Mesendoderm (in vitro differentiated cells): ENCODE results near the gene SNX14.
"Not testable (repeated sequence)": the region's sequence is repeated elsewhere in the genome, so short reads cannot be mapped to it uniquely, and the experiment has no call there.

ENCODE experiments used
- DNase-seq: peaks from one replicate; pipeline ENCODE4 v3.0.0; 2013
- H2AK5ac ChIP-seq: 2 replicates; pipeline ENCODE4 v1.6.1; 2013; ENCODE audit warnings: low read length, inconsistent platforms
- H2BK120ac ChIP-seq: 2 replicates; pipeline ENCODE4 v1.6.1; 2013; ENCODE audit warnings: low read depth, mild to moderate bottlenecking, low read length, moderate library complexity, mixed read lengths
- H2BK15ac ChIP-seq: replicated peaks from 2 replicates; pipeline ENCODE4 v1.6.1; 2013; ENCODE audit warnings: low read depth, mild to moderate bottlenecking, moderate library complexity
- H2BK5ac ChIP-seq: 2 replicates; pipeline ENCODE4 v1.6.1; 2013; ENCODE audit warnings: low read length, inconsistent platforms
- H3K18ac ChIP-seq: 2 replicates; pipeline ENCODE4 v1.6.1; 2013; ENCODE audit warnings: mild to moderate bottlenecking, low read length, mixed read lengths
- H3K23ac ChIP-seq: one replicate; pipeline ENCODE4 v1.6.1; 2013; ENCODE audit warnings: low read length
- H3K27ac ChIP-seq: 2 replicates; pipeline ENCODE4 v1.5.1; 2013; ENCODE audit warnings: low read depth, mild to moderate bottlenecking, inconsistent platforms, low read length, moderate library complexity
- H3K27me3 ChIP-seq: 2 replicates; pipeline ENCODE4 v1.6.1; 2013; ENCODE audit warnings: low read length, control low read depth, mild to moderate bottlenecking, inconsistent platforms; ENCODE audit not compliant: insufficient read depth, poor library complexity
- H3K36me3 ChIP-seq: 2 replicates; pipeline ENCODE4 v1.6.1; 2013; ENCODE audit warnings: low read length, inconsistent platforms; ENCODE audit not compliant: control insufficient read depth, insufficient read depth
- H3K4ac ChIP-seq: one replicate; pipeline ENCODE4 v1.6.1; 2013; ENCODE audit warnings: low read depth, mild to moderate bottlenecking, low read length, moderate library complexity
- H3K4me1 ChIP-seq: 2 replicates; pipeline ENCODE4 v1.6.1; 2013; ENCODE audit warnings: low read depth, low read length, inconsistent platforms; ENCODE audit not compliant: control insufficient read depth
- H3K4me2 ChIP-seq: 2 replicates; pipeline ENCODE4 v1.6.1; 2013; ENCODE audit warnings: low read length
- H3K4me3 ChIP-seq: 2 replicates; pipeline ENCODE4 v1.5.1; 2013; ENCODE audit warnings: mild to moderate bottlenecking, low read length
- H3K56ac ChIP-seq: one replicate; pipeline ENCODE4 v1.6.1; 2013; ENCODE audit warnings: low read length
- H3K79me1 ChIP-seq: 2 replicates; pipeline ENCODE4 v1.6.1; 2013; ENCODE audit warnings: low read length, inconsistent platforms
- H3K79me2 ChIP-seq: 2 replicates; pipeline ENCODE4 v1.6.1; 2013; ENCODE audit warnings: mild to moderate bottlenecking, low read length; ENCODE audit not compliant: control insufficient read depth, insufficient read depth
- H3K9ac ChIP-seq: 2 replicates; pipeline ENCODE4 v1.6.1; 2013; ENCODE audit warnings: low read length, inconsistent platforms
- H4K5ac ChIP-seq: one replicate; pipeline ENCODE4 v1.6.1; 2013; ENCODE audit warnings: low read length
- H4K8ac ChIP-seq: one replicate; pipeline ENCODE4 v1.6.1; 2013; ENCODE audit warnings: low read depth, mild to moderate bottlenecking, control low read depth, low read length, moderate library complexity
- WGBS: extraction: QIAGEN DNeasy Blood & Tissue Kit; methylation state at CpG from one replicate; pipeline ENCODE4 v1.1.7; 2013; ENCODE audit warnings: low lambda C conversion rate, missing lambda C conversion rate; ENCODE audit not compliant: insufficient coverage; ENCODE audit errors: extremely low coverage; 5-methylcytosine and 5-hydroxymethylcytosine counted together

SNX14 gene

GRCh38 chr6:85551264-85551663 lies 42.4 kb downstream of the SNX14 start:
- no CpG with 5 or more reads among the region's 1 CpG for WGBS
- no peak overlapping the region for H3K27ac ChIP-seq

DNA sequence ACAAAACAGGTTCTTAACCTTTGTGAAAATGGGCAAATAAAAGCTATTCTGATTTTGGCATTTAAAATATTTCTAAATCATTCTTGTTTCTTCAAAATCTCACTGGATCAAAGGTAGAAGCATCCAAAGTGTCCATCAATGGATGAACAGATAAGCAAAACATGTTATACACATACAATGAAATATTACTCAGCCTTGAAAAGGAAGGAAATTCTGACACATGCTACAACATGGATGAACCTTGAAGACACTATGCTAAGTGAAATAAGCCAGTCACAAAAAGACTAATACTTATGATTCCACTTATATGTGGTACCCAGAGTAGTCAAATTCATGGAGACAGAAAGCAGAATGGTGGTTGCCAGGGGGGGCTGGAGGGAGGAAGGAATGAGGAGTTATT lies 45.9 kb downstream of the SNX14 start:
- Histone ChIP-seq H3K36me3 (no peaks in the 10 kb centered on the region), H2AK5ac (no peak overlapping the region), H3K4me2 (no peak overlapping the region), H3K4ac (no peak overlapping the region), H3K27me3 (no peaks in the 10 kb centered on the region), H3K56ac (no peak overlapping the region), H3K79me1 (no peaks in the 10 kb centered on the region), H3K4me3 (no peak overlapping the region), H3K23ac (no peak overlapping the region), H2BK15ac (no peak overlapping the region), H3K27ac (no peak overlapping the region), H3K4me1 (no peaks in the 10 kb centered on the region), H4K8ac (no peak overlapping the region), H4K5ac (no peak overlapping the region), H2BK120ac (no peak overlapping the region), H3K9ac (no peak overlapping the region), H2BK5ac (no peak overlapping the region), H3K18ac (no peak overlapping the region), H3K79me2 (no peaks in the 10 kb centered on the region)
- no peak for DNase-seq

More at GRCh38 chr6:85551264-85551663, 42.4 kb downstream of the SNX14 start:
- H3K36me3 ChIP-seq = no peaks in the 10 kb centered on the region
- H3K4ac ChIP-seq = no peak overlapping the region
- H3K4me2 ChIP-seq = no peak overlapping the region
- H2AK5ac ChIP-seq = no peak overlapping the region
- no peaks in the 10 kb centered on the region for H3K27me3 ChIP-seq
- no peaks in the 10 kb centered on the region for H3K79me2 ChIP-seq
- H2BK15ac ChIP-seq = no peak overlapping the region
- H3K79me1 ChIP-seq = no peaks in the 10 kb centered on the region
- no peak overlapping the region for H4K5ac ChIP-seq
- H3K56ac ChIP-seq = no peak overlapping the region
- no peak overlapping the region for H3K4me3 ChIP-seq
- no peak overlapping the region for H3K23ac ChIP-seq
- H3K18ac ChIP-seq = no peak overlapping the region
- DNase-seq = peak; percentile 52
- H4K8ac ChIP-seq = no peak overlapping the region
- H3K9ac ChIP-seq = no peak overlapping the region
- no peak overlapping the region for H2BK5ac ChIP-seq
- no peaks in the 10 kb centered on the region for H3K4me1 ChIP-seq
- H2BK120ac ChIP-seq = no peak overlapping the region

- H3K36me3 ChIP-seq = no peaks in the 10 kb centered on the region
- no peak overlapping the region for H3K27ac ChIP-seq
- no peak overlapping the region for H3K4ac ChIP-seq
- H3K79me2 ChIP-seq = no peaks in the 10 kb centered on the region
- no peaks in the 10 kb centered on the region for H3K79me1 ChIP-seq
- no peak for DNase-seq
- H2BK15ac ChIP-seq = no peak overlapping the region
- no peak overlapping the region for H3K9ac ChIP-seq
- H2BK120ac ChIP-seq = no peak overlapping the region
- H4K8ac ChIP-seq = no peak overlapping the region
- WGBS = no CpG with 5 or more reads among the region's 1 CpG
- H2BK5ac ChIP-seq = no peak overlapping the region
- no peak overlapping the region for H3K18ac ChIP-seq
- no peak overlapping the region for H3K4me2 ChIP-seq
- no peak overlapping the region for H3K56ac ChIP-seq
- no peak overlapping the region for H3K23ac ChIP-seq
- H3K27me3 ChIP-seq = no peaks in the 10 kb centered on the region
- H3K4me3 ChIP-seq = no peak overlapping the region
- H4K5ac ChIP-seq = no peak overlapping the region
- no peaks in the 10 kb centered on the region for H3K4me1 ChIP-seq
- H2AK5ac ChIP-seq = no peak overlapping the region
These were observed 48.9 kb downstream of the SNX14 start for GRCh38 chr6:85544776-85545175.

DNA sequence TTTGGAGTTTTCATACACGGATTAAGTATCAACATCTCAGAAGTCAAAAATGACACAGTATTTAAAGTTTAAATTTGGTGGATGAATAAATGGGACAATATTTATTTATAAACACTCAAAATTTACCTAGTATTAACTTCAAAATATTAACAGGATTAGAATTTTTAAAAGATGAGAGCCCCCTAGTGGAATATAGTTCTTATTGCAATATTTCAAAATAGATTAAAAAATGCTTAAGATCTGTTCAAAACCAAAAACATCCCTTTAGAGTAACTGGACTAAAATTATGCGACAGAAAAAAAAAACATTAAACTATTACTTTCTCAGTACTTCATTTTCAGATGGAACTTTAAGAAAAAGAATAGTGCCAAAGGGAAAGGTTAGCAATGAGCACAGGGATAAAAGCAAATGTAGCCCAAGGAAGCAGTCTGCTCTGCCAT lies 56.6 kb downstream of the SNX14 start:
- no peak overlapping the region for H3K23ac ChIP-seq
- no peak overlapping the region for H3K18ac ChIP-seq
- H3K4me2 ChIP-seq = no peak overlapping the region
- H2BK120ac ChIP-seq = no peak overlapping the region
- no peaks in the 10 kb centered on the region for H3K79me1 ChIP-seq
- no peak overlapping the region for H4K8ac ChIP-seq
- H3K9ac ChIP-seq = no peak overlapping the region
- H3K4me1 ChIP-seq = no peaks in the 10 kb centered on the region
- H3K4me3 ChIP-seq = no peak overlapping the region
- no peaks in the 10 kb centered on the region for H3K36me3 ChIP-seq
- no peak overlapping the region for H2BK15ac ChIP-seq
- H3K56ac ChIP-seq = no peak overlapping the region
- no peaks in the 10 kb centered on the region for H3K27me3 ChIP-seq
- no peak overlapping the region for H3K27ac ChIP-seq
- WGBS = no CpG with 5 or more reads among the region's 2 CpGs
- no peak overlapping the region for H3K4ac ChIP-seq
- H4K5ac ChIP-seq = no peak overlapping the region
- no peaks in the 10 kb centered on the region for H3K79me2 ChIP-seq
- no peak overlapping the region for H2BK5ac ChIP-seq
- no peak for DNase-seq
- H2AK5ac ChIP-seq = no peak overlapping the region

DNA sequence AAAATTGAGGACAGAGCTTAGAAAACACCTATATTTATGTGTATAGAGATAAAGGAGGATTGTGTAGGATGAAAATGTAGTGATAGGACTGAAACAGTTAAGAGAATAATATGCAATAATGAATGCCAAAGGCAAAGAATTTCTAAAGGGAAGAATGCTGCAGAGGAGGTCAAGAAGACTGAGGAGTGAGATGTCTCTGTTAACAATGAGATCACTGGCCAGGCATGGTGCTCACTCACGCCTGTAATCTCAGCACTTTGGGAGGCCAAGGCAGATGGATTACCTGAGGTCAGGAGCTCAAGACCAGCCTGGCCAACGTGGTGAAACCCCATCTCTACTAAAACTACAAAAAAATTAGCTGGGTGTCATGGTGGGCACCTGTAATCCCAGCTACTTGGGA lies 69.4 kb downstream of the SNX14 start:
- not testable (repeated sequence) for H3K4me2 ChIP-seq, H4K8ac ChIP-seq, H3K27ac ChIP-seq, H2BK15ac ChIP-seq, DNase-seq, H3K27me3 ChIP-seq, H2AK5ac ChIP-seq, H3K56ac ChIP-seq, H3K4me1 ChIP-seq, H3K79me1 ChIP-seq, H3K23ac ChIP-seq, H3K79me2 ChIP-seq, H3K9ac ChIP-seq, H2BK5ac ChIP-seq, H2BK120ac ChIP-seq, H3K4me3 ChIP-seq, H3K4ac ChIP-seq, H4K5ac ChIP-seq, H3K36me3 ChIP-seq, H3K18ac ChIP-seq
- WGBS = no CpG with 5 or more reads among the region's 2 CpGs

- H3K36me3 ChIP-seq = no peaks in the 10 kb centered on the region
- no peak overlapping the region for H4K8ac ChIP-seq
- H2BK120ac ChIP-seq = no peak overlapping the region
- H2BK5ac ChIP-seq = no peak overlapping the region
- no peak overlapping the region for H3K23ac ChIP-seq
- H3K18ac ChIP-seq = no peak overlapping the region
- H3K79me1 ChIP-seq = no peaks in the 10 kb centered on the region
- H3K4me1 ChIP-seq = no peaks in the 10 kb centered on the region
- H3K56ac ChIP-seq = no peak overlapping the region
- H4K5ac ChIP-seq = no peak overlapping the region
- H3K27ac ChIP-seq = no peak overlapping the region
- H3K4ac ChIP-seq = no peak overlapping the region
- no peak overlapping the region for H2AK5ac ChIP-seq
- no peak overlapping the region for H3K4me2 ChIP-seq
- no peaks in the 10 kb centered on the region for H3K79me2 ChIP-seq
- H2BK15ac ChIP-seq = no peak overlapping the region
- no peak overlapping the region for H3K4me3 ChIP-seq
- no peak overlapping the region for H3K9ac ChIP-seq
- H3K27me3 ChIP-seq = no peaks in the 10 kb centered on the region
- DNase-seq = no peak
These were observed 77.5 kb downstream of the SNX14 start for GRCh38 chr6:85516168-85516567.
